ENCODE results near the gene ADCY2.

GRCh38 chr5:7437836-7438235 is 41.9 kb downstream of the ADCY2 start:
- no peak for TF ChIP-seq CTCF (IDR thresholded peaks at IDR 0.05; ENCODE audit: low read depth, low read length, poor library complexity, severe bottlenecking)
- no peak for TF ChIP-seq EZH2phosphoT487 (IDR thresholded peaks at IDR 0.05; ENCODE audit: borderline replicate concordance, low read length)

All from DOHH2 (cell line).